Activated naive CD4-positive, alpha-beta T cell treated with anti-CD3 and anti-CD28 coated beads for 36 hours (primary cell): Measurements from ENCODE around the gene INSM2. TPM values are rescaled to one million over a fixed set of nuclear protein-coding genes. Genes with fewer than 3 reads are reported as not detected.

Experiments
- CTCF ChIA-PET: fragments of 350-600 bp; sonication (Branson Sonifier 250); formaldehyde crosslinking; loops from one replicate; lab custom pipeline; 2021; ENCODE audit warnings: antibody characterized with exemption; lab: Charles Lee
- DNase-seq: peaks from one replicate; pipeline ENCODE4 v3.0.0-alpha.2; 2020
- H3K27ac Mint-ChIP-seq: one replicate; pipeline ENCODE4 v1.8.0; 2021; ENCODE audit warnings: mild to moderate bottlenecking, mixed read lengths
- H3K27me3 Mint-ChIP-seq: one replicate; pipeline ENCODE4 v1.8.0; 2021; ENCODE audit warnings: low read depth, mixed read lengths
- H3K36me3 Mint-ChIP-seq: one replicate; pipeline ENCODE4 v1.8.0; 2021; ENCODE audit warnings: low read depth, mixed read lengths
- H3K4me1 Mint-ChIP-seq: one replicate; pipeline ENCODE4 v1.8.0; 2021; ENCODE audit warnings: low read depth, mixed read lengths
- H3K4me3 Mint-ChIP-seq: one replicate; pipeline ENCODE4 v1.8.0; 2021; ENCODE audit warnings: mild to moderate bottlenecking, moderate library complexity, mixed read lengths
- H3K9me3 Mint-ChIP-seq: one replicate; pipeline ENCODE4 v1.8.0; 2021; ENCODE audit warnings: mixed read lengths
- intact Hi-C: fragments of 100-400 bp; cut with micrococcal nuclease; formaldehyde crosslinking; loops from one replicate; pipeline ENCODE4 v1.15.1; 2023
- total RNA-seq, 2 experiments: library from RNA; stranded (reverse); gene quantifications; one replicate each; pipeline ENCODE4 v1.2.3, GENCODE V29; 2021

The INSM2 gene
- total RNA-seq, 2 experiments from 2014 or later, result not detected

GRCh38 chr14:35553808-35554207 lies 19.8 kb downstream of the INSM2 start:
- H3K4me1 Mint-ChIP-seq, result no peaks in the 10 kb centered on the region
- H3K36me3 Mint-ChIP-seq, result no peaks in the 10 kb centered on the region
- DNase-seq, result no peak
- H3K27me3 Mint-ChIP-seq, result no peaks in the 10 kb centered on the region
- CTCF ChIA-PET, result interaction anchor here (0.7 kb wide), 1 partner anchor 63 kb away, joined by 3 read pairs; no protein-coding TSS in a partner anchor
- H3K9me3 Mint-ChIP-seq, result no peaks in the 10 kb centered on the region
- no peak overlapping the region for H3K4me3 Mint-ChIP-seq
- no peak overlapping the region for H3K27ac Mint-ChIP-seq
- intact Hi-C loops, result no loop called here

GRCh38 chr14:35556548-35556947 lies 22.6 kb downstream of the INSM2 start:
- Mint-ChIP-seq H3K36me3 (no peaks in the 10 kb centered on the region), H3K9me3 (no peaks in the 10 kb centered on the region), H3K27me3 (no peaks in the 10 kb centered on the region), H3K4me1 (no peaks in the 10 kb centered on the region), H3K4me3 (no peak overlapping the region), H3K27ac (no peak overlapping the region)
- no peak for DNase-seq
- intact Hi-C loops, result no loop called here
- CTCF ChIA-PET, result no interaction called here

DNA sequence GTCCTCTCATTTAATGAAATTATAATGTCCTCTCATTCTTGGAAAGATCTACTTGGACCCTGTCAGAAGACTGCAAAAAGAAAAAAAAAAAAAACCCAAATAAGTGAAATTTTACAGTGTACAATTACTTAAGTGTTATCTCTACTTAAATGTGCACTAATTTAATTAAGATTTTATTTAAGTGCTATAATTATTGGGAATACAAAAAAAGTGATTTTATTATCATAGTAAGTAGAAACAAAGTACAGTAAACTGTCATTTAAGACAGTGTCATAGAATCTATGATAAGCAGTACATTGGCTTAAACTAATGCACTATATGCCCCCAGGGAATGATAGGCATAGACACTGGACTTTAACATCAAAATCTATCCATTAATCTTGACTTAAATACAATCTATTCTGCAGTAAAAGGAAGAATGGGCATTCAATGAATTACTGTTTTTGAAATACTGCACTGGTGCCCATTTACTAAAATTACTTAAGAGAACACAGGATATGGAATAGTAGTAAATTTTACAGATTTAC lies 23.3 kb downstream of the INSM2 start:
- no peaks in the 10 kb centered on the region for H3K9me3 Mint-ChIP-seq
- no peaks in the 10 kb centered on the region for H3K36me3 Mint-ChIP-seq
- CTCF ChIA-PET, result no interaction called here
- H3K4me1 Mint-ChIP-seq, result no peaks in the 10 kb centered on the region
- no peaks in the 10 kb centered on the region for H3K27me3 Mint-ChIP-seq
- H3K4me3 Mint-ChIP-seq, result no peak overlapping the region
- no peak for DNase-seq
- no peak overlapping the region for H3K27ac Mint-ChIP-seq
- intact Hi-C loops, result no loop called here

DNA sequence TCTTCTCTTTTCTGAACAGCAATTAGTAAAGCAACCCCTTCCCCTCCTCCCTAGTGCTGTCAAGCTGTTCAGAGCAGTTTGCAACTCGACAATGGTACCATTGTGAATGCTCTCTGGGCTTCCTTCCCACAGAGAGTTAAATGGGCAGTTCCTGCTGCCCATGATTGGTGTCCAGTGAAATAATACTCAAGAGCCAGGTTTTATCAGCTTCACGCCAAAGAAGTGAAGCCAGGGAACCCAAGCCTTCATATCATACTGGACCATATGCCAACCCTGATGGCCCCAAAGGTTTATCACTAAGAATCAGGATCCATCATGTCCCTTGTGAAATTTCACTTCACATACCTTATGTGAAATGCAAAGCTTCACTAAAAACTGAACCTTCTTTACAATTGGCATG lies 24.7 kb downstream of the INSM2 start:
- Mint-ChIP-seq H3K9me3 (no peaks in the 10 kb centered on the region), H3K4me3 (no peak overlapping the region), H3K36me3 (no peaks in the 10 kb centered on the region), H3K27ac (no peak overlapping the region), H3K4me1 (no peaks in the 10 kb centered on the region), H3K27me3 (no peaks in the 10 kb centered on the region)
- intact Hi-C loops, result no loop called here
- CTCF ChIA-PET, result no interaction called here
- DNase-seq, result no peak

- no peak overlapping the region for H3K27ac Mint-ChIP-seq
- no peak for DNase-seq
- intact Hi-C loops, result no loop called here
- H3K36me3 Mint-ChIP-seq, result peaks cover 1% of the 10 kb centered on the region
- CTCF ChIA-PET, result no interaction called here
- no peaks in the 10 kb centered on the region for H3K9me3 Mint-ChIP-seq
- H3K4me1 Mint-ChIP-seq, result no peaks in the 10 kb centered on the region
- no peaks in the 10 kb centered on the region for H3K27me3 Mint-ChIP-seq
- H3K4me3 Mint-ChIP-seq, result no peak overlapping the region
These were observed 32.0 kb downstream of the INSM2 start for GRCh38 chr14:35565871-35566464.

DNA sequence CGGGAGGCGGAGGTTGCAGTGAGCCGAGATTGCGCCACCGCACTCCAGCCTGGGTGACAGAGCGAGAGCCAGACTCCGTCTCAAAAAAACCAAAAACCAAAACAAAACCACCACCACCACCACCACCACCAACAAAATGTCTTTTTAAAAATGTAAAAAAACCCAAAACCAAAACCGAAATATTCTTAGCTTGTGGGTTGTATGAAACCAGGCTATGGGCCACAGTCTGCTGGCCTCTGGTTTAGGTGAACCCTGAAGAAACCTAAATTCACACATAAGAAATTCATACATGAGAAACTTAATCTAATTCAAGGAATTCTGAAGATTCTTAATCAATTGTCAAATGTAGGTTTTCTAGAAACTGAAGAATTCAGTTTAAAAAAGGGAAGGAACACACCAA lies 37.6 kb downstream of the INSM2 start:
- H3K9me3 Mint-ChIP-seq, result no peaks in the 10 kb centered on the region
- peaks cover 1% of the 10 kb centered on the region for H3K36me3 Mint-ChIP-seq

DNA sequence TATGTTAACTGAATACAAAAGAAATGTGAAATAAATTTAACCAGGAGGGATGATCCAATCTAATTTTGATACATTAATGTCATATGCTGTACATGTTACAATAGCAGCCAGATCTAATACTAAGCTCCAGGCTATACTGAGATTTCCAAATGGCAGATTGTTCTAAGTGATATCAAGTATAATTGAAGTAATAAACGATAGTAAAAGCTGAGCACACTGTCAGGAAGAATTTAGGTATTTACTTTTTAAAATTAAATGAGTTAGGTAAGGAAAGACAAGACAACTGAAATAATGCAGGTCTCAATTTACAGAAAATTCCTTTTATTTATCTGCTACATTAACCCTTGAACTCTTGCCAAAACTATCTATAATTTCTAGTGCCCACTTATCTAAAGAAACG lies 39.9 kb downstream of the INSM2 start:
- no peak overlapping the region for H3K27ac Mint-ChIP-seq
- no peaks in the 10 kb centered on the region for H3K4me1 Mint-ChIP-seq
- no peak for DNase-seq
- intact Hi-C loops, result no loop called here
- H3K9me3 Mint-ChIP-seq, result no peaks in the 10 kb centered on the region
- CTCF ChIA-PET, result no interaction called here
- peaks cover 2% of the 10 kb centered on the region for H3K36me3 Mint-ChIP-seq
- no peak overlapping the region for H3K4me3 Mint-ChIP-seq
- H3K27me3 Mint-ChIP-seq, result no peaks in the 10 kb centered on the region

More for the DNA sequence above, 37.6 kb downstream of the INSM2 start:
- DNase-seq, result no peak
- intact Hi-C loops, result no loop called here
- CTCF ChIA-PET, result interaction anchor here (0.7 kb wide), 1 partner anchor 103 kb away, joined by 5 read pairs; no protein-coding TSS in a partner anchor
- Mint-ChIP-seq H3K27ac (no peak overlapping the region), H3K4me3 (no peak overlapping the region), H3K4me1 (no peaks in the 10 kb centered on the region), H3K27me3 (no peaks in the 10 kb centered on the region)

DNA sequence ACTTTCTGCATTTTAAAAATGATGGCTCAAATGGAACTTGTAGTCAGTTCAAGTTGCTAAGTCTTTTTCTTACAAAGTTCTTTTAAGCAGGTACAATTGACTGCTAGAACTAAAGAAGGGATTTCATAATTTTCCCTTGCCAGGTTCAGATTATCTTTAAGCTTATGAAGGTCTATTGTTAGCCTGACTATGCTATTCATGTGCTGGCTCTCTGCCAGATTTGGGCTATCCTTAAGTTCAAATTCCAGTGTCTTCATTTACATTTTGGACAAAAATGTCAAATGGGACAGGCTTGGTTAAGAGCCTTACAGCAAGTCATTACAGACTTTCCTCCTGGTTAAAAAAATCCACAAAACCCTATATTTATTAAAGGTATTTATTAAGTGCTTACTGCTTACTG lies 42.3 kb downstream of the INSM2 start:
- Mint-ChIP-seq H3K4me1 (peaks cover 2% of the 10 kb centered on the region), H3K4me3 (no peak overlapping the region), H3K27me3 (no peaks in the 10 kb centered on the region), H3K9me3 (no peaks in the 10 kb centered on the region), H3K36me3 (peaks cover 4% of the 10 kb centered on the region), H3K27ac (no peak overlapping the region)
- CTCF ChIA-PET, result interaction anchor here (1.5 kb wide), 1 partner anchor 137 kb away, joined by 3 read pairs; no protein-coding TSS in a partner anchor
- intact Hi-C loops, result no loop called here
- no peak for DNase-seq

- H3K4me1 Mint-ChIP-seq, result peaks cover 2% of the 10 kb centered on the region
- CTCF ChIA-PET, result interaction anchor here (1.5 kb wide), 1 partner anchor 138 kb away, joined by 3 read pairs; no protein-coding TSS in a partner anchor
- peaks cover 4% of the 10 kb centered on the region for H3K36me3 Mint-ChIP-seq
- no peak overlapping the region for H3K27ac Mint-ChIP-seq
- intact Hi-C loops, result no loop called here
- H3K4me3 Mint-ChIP-seq, result no peak overlapping the region
- H3K9me3 Mint-ChIP-seq, result no peaks in the 10 kb centered on the region
- DNase-seq, result no peak
- no peaks in the 10 kb centered on the region for H3K27me3 Mint-ChIP-seq
These were observed 42.9 kb downstream of the INSM2 start for GRCh38 chr14:35576856-35577255.

GRCh38 chr14:35578135-35578534 lies 44.2 kb downstream of the INSM2 start:
- H3K36me3 Mint-ChIP-seq, result peaks cover 8% of the 10 kb centered on the region
- H3K4me3 Mint-ChIP-seq, result no peak overlapping the region
- DNase-seq, result no peak
- no peak overlapping the region for H3K27ac Mint-ChIP-seq
- intact Hi-C loops, result no loop called here
- CTCF ChIA-PET, result interaction anchor here (0.6 to 1.1 kb wide), 2 partner anchors 10 to 83 kb away, joined by 3 read pairs; no protein-coding TSS in a partner anchor
- H3K27me3 Mint-ChIP-seq, result no peaks in the 10 kb centered on the region
- H3K9me3 Mint-ChIP-seq, result no peaks in the 10 kb centered on the region
- H3K4me1 Mint-ChIP-seq, result peaks cover 2% of the 10 kb centered on the region

DNA sequence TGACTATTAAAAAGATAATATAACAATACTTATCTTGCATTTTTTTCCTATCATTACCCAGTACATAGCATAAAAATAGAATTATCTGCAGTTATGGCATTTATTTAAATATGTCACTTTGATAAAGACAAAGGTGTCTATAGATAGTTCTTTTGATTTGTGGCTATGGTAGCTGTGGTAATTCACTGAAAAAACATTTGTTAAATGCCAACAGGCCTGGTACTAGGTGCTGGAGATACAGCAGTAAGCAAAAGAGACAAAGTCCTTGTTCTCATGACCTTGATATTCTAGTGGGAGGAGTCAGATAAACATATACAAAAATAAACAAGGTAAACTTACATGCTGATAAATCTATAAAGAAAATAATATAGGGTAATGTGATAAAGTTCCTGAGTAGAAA lies 44.7 kb downstream of the INSM2 start:
- Mint-ChIP-seq H3K9me3 (no peaks in the 10 kb centered on the region), H3K4me3 (no peak overlapping the region), H3K36me3 (peaks cover 13% of the 10 kb centered on the region), H3K27me3 (no peaks in the 10 kb centered on the region), H3K27ac (no peak overlapping the region), H3K4me1 (peaks cover 2% of the 10 kb centered on the region)
- no peak for DNase-seq
- intact Hi-C loops, result no loop called here
- CTCF ChIA-PET, result interaction anchor here (1.1 kb wide), 1 partner anchor 11 kb away, joined by 3 read pairs; no protein-coding TSS in a partner anchor
